HCT116 (cell line): ENCODE results near the gene ZNF497. TPM values are rescaled to one million over a fixed set of nuclear protein-coding genes. Genes with fewer than 3 reads are reported as not detected.
A peak's percentile ranks its signal among the peaks of the same experiment; 100 is the strongest.

ENCODE experiments used
- ATAC-seq: fragments of 200-7000 bp; cut with Tn5 transposase; 2 replicates; pipeline ENCODE4 v1.9.1; 2020; ENCODE audit warnings: mild to moderate bottlenecking, moderate library complexity
- BruUV-seq: library from RNA; stranded (reverse); fragments of 400-500 nt; replicated peaks from 2 replicates; lab custom pipeline; 2021; lab: Mats Ljungman, UMichigan
- CTCF ChIA-PET: fragments of 300-600 bp; sonication (Branson Sonifier 250); formaldehyde crosslinking; loops from one replicate; lab custom pipeline; 2021; ENCODE audit warnings: antibody characterized with exemption; lab: Charles Lee
- POLR2A ChIA-PET: fragments of 300-600, 350-600 bp; sonication (Branson Sonifier 250); formaldehyde crosslinking; loops from one replicate; lab custom pipeline; 2021; ENCODE audit warnings: antibody characterized with exemption; lab: Charles Lee
- RAD21 ChIA-PET, 2 experiments: fragments of 300-600 bp; sonication (Branson Sonifier 250); formaldehyde crosslinking; loops; one replicate each; lab custom pipeline; 2023; ENCODE audit warnings: low total read pairs in 2 of 2; ENCODE audit not compliant: uncharacterized antibody in 2 of 2, unreplicated experiment in 2 of 2, low non-redundant PET in 1 of 2; lab: Charles Lee
- DNase-seq: peaks from one replicate; pipeline ENCODE4 v3.0.0-alpha.2; 2010; ENCODE audit warnings: low read depth, low spot score
- H2AFZ ChIP-seq: fragments of 200-600 bp; shearing (Covaris generic), sonication (generic); 2 replicates; pipeline ENCODE4 v1.6.1; 2017; ENCODE audit warnings: low read depth, mixed run types, mixed read lengths, antibody characterized with exemption, low read length; ENCODE audit not compliant: poor library complexity, severe bottlenecking
- H3K27ac ChIP-seq: 2 replicates; pipeline ENCODE4 v1.5.1; 2012; ENCODE audit warnings: low read depth, low read length
- H3K27me3 ChIP-seq: fragments of 200-600 bp; sonication (generic); 2 replicates; pipeline ENCODE4 v1.6.1; 2016; ENCODE audit warnings: mixed run types, low read length, mixed read lengths; ENCODE audit not compliant: insufficient read depth
- H3K36me3 ChIP-seq, 2 experiments: fragments of 200-500 bp in 1 of 2; fragments of 200-600 bp in 1 of 2; sonication (Bioruptor generic) in 1 of 2; sonication (generic) in 1 of 2; 2 replicates each; pipeline versions ENCODE4 v1.5.1 to v1.6.1; 2014 to 2016; ENCODE audit warnings: low read length in 2 of 2, inconsistent platforms in 1 of 2, mixed read lengths in 1 of 2, mixed run types in 1 of 2; ENCODE audit not compliant: insufficient read depth in 2 of 2, control insufficient read depth in 1 of 2
- H3K4me1 ChIP-seq, 2 experiments: fragments of 200-600 bp in 1 of 2; sonication (generic) in 1 of 2; 2 replicates each; pipeline versions ENCODE4 v1.5.1 to v1.6.1; 2012 to 2017; ENCODE audit warnings: low read length in 2 of 2, inconsistent platforms in 1 of 2, mild to moderate bottlenecking in 1 of 2, mixed read lengths in 1 of 2, mixed run types in 1 of 2, moderate library complexity in 1 of 2; ENCODE audit not compliant: insufficient read depth in 2 of 2, control insufficient read depth in 1 of 2
- H3K4me2 ChIP-seq: fragments of 200-600 bp; sonication (generic); 2 replicates; pipeline ENCODE4 v1.6.1; 2017; ENCODE audit warnings: mixed run types, low read length, mixed read lengths
- H3K4me3 ChIP-seq, 2 experiments: fragments of 200-600 bp in 1 of 2; sonication (generic) in 1 of 2; replicated peaks in 1 of 2; 2 replicates each; pipeline ENCODE4 v1.5.1; 2011 to 2016; ENCODE audit warnings: low read length in 2 of 2, control low read depth in 1 of 2, low read depth in 1 of 2, mild to moderate bottlenecking in 1 of 2, mixed read lengths in 1 of 2, mixed run types in 1 of 2
- H3K79me2 ChIP-seq: fragments of 200-600 bp; sonication (generic); 2 replicates; pipeline ENCODE4 v1.6.1; 2017; ENCODE audit warnings: mild to moderate bottlenecking, mixed run types, low read length, moderate library complexity, mixed read lengths; ENCODE audit not compliant: insufficient read depth
- H3K9ac ChIP-seq: fragments of 200-600 bp; sonication (generic); 2 replicates; pipeline ENCODE4 v1.6.1; 2016; ENCODE audit warnings: low read length, mixed read lengths
- H3K9me2 ChIP-seq: fragments of 200-600 bp; sonication (generic), shearing (Covaris generic); 2 replicates; pipeline ENCODE4 v1.6.1; 2017; ENCODE audit warnings: mixed run types, mild to moderate bottlenecking, moderate library complexity; ENCODE audit not compliant: insufficient read depth
- H3K9me3 ChIP-seq, 2 experiments: fragments of 200-500 bp in 1 of 2; fragments of 200-600 bp in 1 of 2; sonication (Bioruptor generic) in 1 of 2; sonication (generic) in 1 of 2; 2 replicates each; pipeline ENCODE4 v1.6.1; 2014 to 2017; ENCODE audit warnings: low read length in 2 of 2, mixed read lengths in 2 of 2, inconsistent platforms in 1 of 2, low read depth in 1 of 2, mild to moderate bottlenecking in 1 of 2, mixed run types in 1 of 2, moderate library complexity in 1 of 2; ENCODE audit not compliant: control insufficient read depth in 1 of 2, insufficient read depth in 1 of 2
- H4K20me1 ChIP-seq: fragments of 200-600 bp; sonication (generic), shearing (Covaris generic); 2 replicates; pipeline ENCODE4 v1.6.1; 2017; ENCODE audit warnings: mixed run types, mild to moderate bottlenecking, moderate library complexity; ENCODE audit not compliant: insufficient read depth
- CBX3 ChIP-seq: IDR thresholded peaks from 2 replicates; pipeline ENCODE4 v1.6.1; 2012; ENCODE audit warnings: low read depth
- EGR1 ChIP-seq: IDR thresholded peaks from 2 replicates; pipeline ENCODE4 v1.6.1; 2012; ENCODE audit warnings: low read depth
- ELF1 ChIP-seq: IDR thresholded peaks from 2 replicates; pipeline ENCODE4 v1.6.1; 2012; ENCODE audit warnings: low read depth, borderline replicate concordance
- EZH2 ChIP-seq: fragments of 200-600 bp; sonication (generic); IDR thresholded peaks from 2 replicates; pipeline ENCODE4 v1.6.1; 2017; ENCODE audit warnings: antibody characterized with exemption, mixed run types
- EZH2phosphoT487 ChIP-seq: fragments of 200-600 bp; IDR thresholded peaks from 2 replicates; pipeline ENCODE4 v1.6.1; 2018; ENCODE audit warnings: antibody characterized with exemption, borderline replicate concordance
- FOSL1 ChIP-seq: IDR thresholded peaks from 2 replicates; pipeline ENCODE4 v1.6.1; 2012; ENCODE audit warnings: low read depth
- JUND ChIP-seq: IDR thresholded peaks from 2 replicates; pipeline ENCODE4 v1.6.1; 2012
- POLR2A ChIP-seq: IDR thresholded peaks from 2 replicates; pipeline ENCODE4 v1.7.0; 2011; ENCODE audit warnings: borderline replicate concordance; ENCODE audit not compliant: insufficient read depth, insufficient read length; ENCODE audit errors: extremely low read depth
- RAD21 ChIP-seq: IDR thresholded peaks from 2 replicates; pipeline ENCODE4 v1.6.1; 2012; ENCODE audit warnings: low read depth, mild to moderate bottlenecking
- SIN3A ChIP-seq: IDR thresholded peaks from 2 replicates; pipeline ENCODE4 v1.6.1; 2012; ENCODE audit warnings: low read depth
- SP1 ChIP-seq: IDR thresholded peaks from 2 replicates; pipeline ENCODE4 v1.6.1; 2012; ENCODE audit warnings: low read depth
- TCF7L2 ChIP-seq: IDR thresholded peaks from 2 replicates; pipeline ENCODE4 v1.7.0; 2011; ENCODE audit warnings: borderline replicate concordance, inconsistent platforms; ENCODE audit not compliant: insufficient read depth, insufficient read length; ENCODE audit errors: extremely low read depth
- YY1 ChIP-seq: IDR thresholded peaks from 2 replicates; pipeline ENCODE4 v1.6.1; 2011; ENCODE audit warnings: low read length, low read depth, moderate library complexity, mild to moderate bottlenecking; ENCODE audit not compliant: insufficient replicate concordance; ENCODE audit errors: extremely low read depth
- ZBTB33 ChIP-seq: IDR thresholded peaks from 2 replicates; pipeline ENCODE4 v1.6.1; 2011; ENCODE audit warnings: mild to moderate bottlenecking, low read length, moderate library complexity; ENCODE audit not compliant: insufficient replicate concordance; ENCODE audit errors: extremely low read depth
- ZFX ChIP-seq: fragments of 450-650 bp; IDR thresholded peaks from 2 replicates; pipeline ENCODE4 v1.6.1; 2017
- ZNF274 ChIP-seq: fragments of 200-500 bp; sonication (Bioruptor generic); IDR thresholded peaks from 2 replicates; pipeline ENCODE4 v1.6.1; 2014; ENCODE audit warnings: mild to moderate bottlenecking, low read depth, low read length, inconsistent platforms
- intact Hi-C: fragments of 100-400 bp; cut with micrococcal nuclease; formaldehyde crosslinking; loops from 2 replicates; pipeline ENCODE4 v1.10.0; 2022
- total RNA-seq: library from RNA; stranded (reverse); gene quantifications from one replicate; pipeline ENCODE4 v1.2.1, GENCODE V29; 2021; ENCODE audit not compliant: unreplicated experiment
- TF ChIP-seq, protein P1 (sequence below): IDR thresholded peaks from 2 replicates; pipeline ENCODE4 v1.6.1; 2012
- TF ChIP-seq, protein P2 (sequence below): IDR thresholded peaks from 2 replicates; pipeline ENCODE4 v1.6.1; 2012
- TF ChIP-seq, protein P3 (sequence below), 3 experiments: fragments of 200-600 bp in 1 of 3; sonication (generic) in 1 of 3; IDR thresholded peaks in 2 of 3; conservative IDR thresholded peaks in 1 of 3; 2 replicates each; pipeline ENCODE4 v1.5.1; 2012 to 2017; ENCODE audit warnings: low read depth in 2 of 3, low read length in 2 of 3, antibody characterized with exemption in 1 of 3, borderline replicate concordance in 1 of 3, control low read depth in 1 of 3, mild to moderate bottlenecking in 1 of 3, mixed read lengths in 1 of 3, mixed run types in 1 of 3, moderate library complexity in 1 of 3; ENCODE audit not compliant: insufficient read depth in 1 of 3

Gene ZNF497
- total RNA-seq, 1 experiment from 2014 or later: 5.1 TPM

DNA sequence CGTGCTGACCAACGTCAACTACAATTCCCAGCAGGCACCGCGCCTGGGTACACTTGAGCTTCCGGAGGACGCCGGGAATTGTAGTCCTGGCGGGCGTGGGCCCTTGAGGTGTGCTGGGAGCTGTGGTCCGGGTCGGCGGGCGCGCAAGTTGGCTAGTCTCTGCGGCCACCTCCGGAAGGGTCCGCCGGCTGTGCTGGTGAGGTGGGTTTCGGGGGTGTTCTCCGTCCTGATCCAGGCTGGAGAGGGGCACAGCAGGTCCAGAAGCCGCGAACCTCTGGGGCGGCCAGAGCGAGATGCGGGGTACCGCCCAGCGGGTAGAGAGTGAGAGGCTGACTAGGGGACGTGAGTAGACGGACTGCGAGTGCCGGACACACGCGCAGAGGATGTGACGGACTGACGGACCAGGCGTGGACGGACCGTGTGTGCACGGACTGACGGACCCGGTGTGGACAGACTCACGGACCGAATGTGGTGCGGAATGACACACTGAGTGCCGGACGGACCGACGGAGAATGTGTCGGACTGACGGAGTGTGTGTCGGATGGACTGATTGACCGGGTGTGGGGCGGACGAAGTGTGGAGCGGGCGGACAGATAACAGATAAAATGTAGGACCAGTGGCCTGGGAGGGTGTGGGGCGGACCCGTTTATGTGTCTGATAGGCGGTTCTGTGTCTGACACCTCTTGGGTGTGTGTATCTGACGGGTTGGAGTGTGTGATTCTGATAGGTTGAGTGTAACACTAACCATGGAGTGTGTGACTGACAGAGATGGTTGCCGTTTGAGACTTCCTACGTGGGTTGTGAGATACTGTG is 35.4 kb downstream of the ZNF497 start, which contains the start of gene ZSCAN22:
Gene ZSCAN22 (plus strand): TSS at position 81 of the 813 bp plus-strand sequence. CDS start 7,809 bp downstream, outside the sequence.
- ChIA-PET RAD21 (interaction anchor here in 1 of 2 experiments (0.5 kb wide), 1 partner anchor 44 kb away, joined by 3 read pairs; no protein-coding TSS in a partner anchor), CTCF (interaction anchor here (1.3 kb wide), 1 partner anchor 192 kb away, joined by 10 read pairs; the partner anchor contains the start of gene ZBTB45), POLR2A (interaction anchor here (0.6 to 2.1 kb wide), 6 partner anchors 21 to 187 kb away, joined by 3 to 9 read pairs (median 3); partner anchors contain the start of gene ZNF497)
- DNase-seq (peak; percentile 94), ATAC-seq (peak; percentile 93)
- intact Hi-C loops: loop anchor here (1.0 to 5.0 kb wide), 5 partner anchors 22 to 190 kb away; partner anchors contain the start of genes ERVK3-1, ZBTB45, ZNF497 and ZNF544
- H3K4me1 ChIP-seq: peaks cover 10 to 24% of the 10 kb centered on the region in 2 experiments
- H3K27me3 ChIP-seq: no peaks in the 10 kb centered on the region
- H3K27ac ChIP-seq: peak within 1 kb of the TSS; percentile 71
- H3K4me3 ChIP-seq: peak within 1 kb of the TSS; percentile 78 to 91
- H3K36me3 ChIP-seq: no peaks in the 10 kb centered on the region
- no peaks in the 10 kb centered on the region for H3K9me2 ChIP-seq
- H3K9ac ChIP-seq: peak within 1 kb of the TSS; percentile 72
- H4K20me1 ChIP-seq: no peaks in the 10 kb centered on the region
- peak within 1 kb of the TSS; percentile 13 for H2AFZ ChIP-seq
- TSS peak; percentile 72 for BruUV-seq
- H3K9me3 ChIP-seq: no peaks in the 10 kb centered on the region
- peak within 1 kb of the TSS; percentile 90 for H3K4me2 ChIP-seq
- peaks cover 33% of the 10 kb centered on the region for H3K79me2 ChIP-seq
- TF ChIP-seq EGR1: no peak
- TF ChIP-seq SIN3A: peak; percentile 96
- TF ChIP-seq, protein P1, sequence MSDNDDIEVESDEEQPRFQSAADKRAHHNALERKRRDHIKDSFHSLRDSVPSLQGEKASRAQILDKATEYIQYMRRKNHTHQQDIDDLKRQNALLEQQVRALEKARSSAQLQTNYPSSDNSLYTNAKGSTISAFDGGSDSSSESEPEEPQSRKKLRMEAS: peak; percentile 93
- 0 out of 2 replicates have a peak, but pooled peaks have one; percentile 18 for TF ChIP-seq FOSL1
- TF ChIP-seq ZBTB33: no peak
- TF ChIP-seq YY1: peak; percentile 69
- TF ChIP-seq JUND: no peak
- no peak for TF ChIP-seq EZH2
- TF ChIP-seq ELF1: peak; percentile 55
- TF ChIP-seq RAD21: no peak; the same call in 1 of the 2 replicates
- TF ChIP-seq ZNF274: no peak
- peak; percentile 85 for TF ChIP-seq POLR2A
- TF ChIP-seq TCF7L2: peak; percentile 80
- peak; percentile 99 for TF ChIP-seq CBX3
- TF ChIP-seq, protein P2, sequence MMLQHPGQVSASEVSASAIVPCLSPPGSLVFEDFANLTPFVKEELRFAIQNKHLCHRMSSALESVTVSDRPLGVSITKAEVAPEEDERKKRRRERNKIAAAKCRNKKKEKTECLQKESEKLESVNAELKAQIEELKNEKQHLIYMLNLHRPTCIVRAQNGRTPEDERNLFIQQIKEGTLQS: no peak
- TF ChIP-seq ZFX: peak; percentile 72
- TF ChIP-seq EZH2phosphoT487: no peak
- peak; percentile 85 for TF ChIP-seq SP1
- TF ChIP-seq, protein P3, sequence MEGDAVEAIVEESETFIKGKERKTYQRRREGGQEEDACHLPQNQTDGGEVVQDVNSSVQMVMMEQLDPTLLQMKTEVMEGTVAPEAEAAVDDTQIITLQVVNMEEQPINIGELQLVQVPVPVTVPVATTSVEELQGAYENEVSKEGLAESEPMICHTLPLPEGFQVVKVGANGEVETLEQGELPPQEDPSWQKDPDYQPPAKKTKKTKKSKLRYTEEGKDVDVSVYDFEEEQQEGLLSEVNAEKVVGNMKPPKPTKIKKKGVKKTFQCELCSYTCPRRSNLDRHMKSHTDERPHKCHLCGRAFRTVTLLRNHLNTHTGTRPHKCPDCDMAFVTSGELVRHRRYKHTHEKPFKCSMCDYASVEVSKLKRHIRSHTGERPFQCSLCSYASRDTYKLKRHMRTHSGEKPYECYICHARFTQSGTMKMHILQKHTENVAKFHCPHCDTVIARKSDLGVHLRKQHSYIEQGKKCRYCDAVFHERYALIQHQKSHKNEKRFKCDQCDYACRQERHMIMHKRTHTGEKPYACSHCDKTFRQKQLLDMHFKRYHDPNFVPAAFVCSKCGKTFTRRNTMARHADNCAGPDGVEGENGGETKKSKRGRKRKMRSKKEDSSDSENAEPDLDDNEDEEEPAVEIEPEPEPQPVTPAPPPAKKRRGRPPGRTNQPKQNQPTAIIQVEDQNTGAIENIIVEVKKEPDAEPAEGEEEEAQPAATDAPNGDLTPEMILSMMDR (IDR thresholded peaks at IDR 0.05 in 2 of 3, conservative IDR thresholded peaks at IDR 0.05 in 1 of 3; ENCODE audit: borderline replicate concordance in 1 of 3, insufficient read depth in 1 of 3, low read depth in 2 of 3, low read length in 2 of 3): no peak
